Ishikawa (cell line): ENCODE data around the gene PRDM9.

Experiments
- CEBPB ChIP-seq: IDR thresholded peaks from 2 replicates; pipeline ENCODE4 v1.6.1; 2012
- CREB1 ChIP-seq: IDR thresholded peaks from 2 replicates; pipeline ENCODE4 v1.6.1; 2012; ENCODE audit warnings: low read depth
- EGR1 ChIP-seq: IDR thresholded peaks from 2 replicates; pipeline ENCODE4 v1.6.1; 2012
- EP300 ChIP-seq: IDR thresholded peaks from 2 replicates; pipeline ENCODE4 v1.6.1; 2012; ENCODE audit warnings: borderline replicate concordance
- FOXM1 ChIP-seq: IDR thresholded peaks from 2 replicates; pipeline ENCODE4 v1.6.1; 2012; ENCODE audit warnings: low read depth, borderline replicate concordance
- NFIC ChIP-seq: IDR thresholded peaks from 2 replicates; pipeline ENCODE4 v1.6.1; 2012
- RAD21 ChIP-seq: IDR thresholded peaks from 2 replicates; pipeline ENCODE4 v1.6.1; 2012; ENCODE audit warnings: low read depth
- TAF1 ChIP-seq: IDR thresholded peaks from 2 replicates; pipeline ENCODE4 v1.6.1; 2012; ENCODE audit warnings: low read depth, mild to moderate bottlenecking
- TCF12 ChIP-seq: IDR thresholded peaks from 2 replicates; pipeline ENCODE4 v1.6.1; 2012; ENCODE audit warnings: low read depth
- TEAD4 ChIP-seq: IDR thresholded peaks from 2 replicates; pipeline ENCODE4 v1.6.1; 2012
- YY1 ChIP-seq: IDR thresholded peaks from 2 replicates; pipeline ENCODE4 v1.6.1; 2012; ENCODE audit warnings: low read depth
- ZBTB7A ChIP-seq: IDR thresholded peaks from 2 replicates; pipeline ENCODE4 v1.6.1; 2012; ENCODE audit warnings: low read depth
- TF ChIP-seq, protein P1 (sequence below): IDR thresholded peaks from 2 replicates; pipeline ENCODE4 v1.6.1; 2012
- TF ChIP-seq, protein P2 (sequence below): IDR thresholded peaks from 2 replicates; pipeline ENCODE4 v1.6.1; 2012

- no peak for TF ChIP-seq EP300
- no peak for TF ChIP-seq CEBPB
- no peak for TF ChIP-seq TAF1
- no peak for TF ChIP-seq NFIC
- TF ChIP-seq, protein P1, sequence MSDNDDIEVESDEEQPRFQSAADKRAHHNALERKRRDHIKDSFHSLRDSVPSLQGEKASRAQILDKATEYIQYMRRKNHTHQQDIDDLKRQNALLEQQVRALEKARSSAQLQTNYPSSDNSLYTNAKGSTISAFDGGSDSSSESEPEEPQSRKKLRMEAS = no peak
- TF ChIP-seq, protein P2, sequence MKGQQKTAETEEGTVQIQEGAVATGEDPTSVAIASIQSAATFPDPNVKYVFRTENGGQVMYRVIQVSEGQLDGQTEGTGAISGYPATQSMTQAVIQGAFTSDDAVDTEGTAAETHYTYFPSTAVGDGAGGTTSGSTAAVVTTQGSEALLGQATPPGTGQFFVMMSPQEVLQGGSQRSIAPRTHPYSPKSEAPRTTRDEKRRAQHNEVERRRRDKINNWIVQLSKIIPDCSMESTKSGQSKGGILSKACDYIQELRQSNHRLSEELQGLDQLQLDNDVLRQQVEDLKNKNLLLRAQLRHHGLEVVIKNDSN = no peak
- no peak for TF ChIP-seq RAD21
- TF ChIP-seq FOXM1 = no peak
- TF ChIP-seq CREB1 = no peak
- TF ChIP-seq YY1 = no peak
- TF ChIP-seq TEAD4 = no peak
- no peak for TF ChIP-seq ZBTB7A
- no peak for TF ChIP-seq TCF12
- no peak for TF ChIP-seq EGR1
Observed at GRCh38 chr5:23474315-23474714, 33.1 kb upstream of the PRDM9 start.
